Activated naive CD8-positive, alpha-beta T cell treated with anti-CD3 and anti-CD28 coated beads, Interleukin-2, amount 10 ng/mL, durations not matched to agents 7 days and 5 days (primary cell): ENCODE results near the gene SMAD2. TPM values are rescaled to one million over a fixed set of nuclear protein-coding genes. Genes with fewer than 3 reads are reported as not detected.

Source experiments
- ATAC-seq: fragments of 150-1000 bp; cut with Tn5 transposase; one replicate; pipeline ENCODE4 v1.10.0; 2021; ENCODE audit warnings: low read depth, moderate library complexity
- POLR2A ChIA-PET: fragments of 350-600 bp; sonication (Branson Sonifier 250); formaldehyde crosslinking; loops from one replicate; lab custom pipeline; 2021; ENCODE audit warnings: antibody characterized with exemption; lab: Charles Lee
- DNase-seq: peaks from one replicate; pipeline ENCODE4 v3.0.0; 2021
- H3K27ac Mint-ChIP-seq: one replicate; pipeline ENCODE4 v1.8.0; 2022; ENCODE audit warnings: mild to moderate bottlenecking, mixed read lengths
- H3K27me3 Mint-ChIP-seq: one replicate; pipeline ENCODE4 v1.8.0; 2022; ENCODE audit warnings: mild to moderate bottlenecking, moderate library complexity, mixed read lengths
- H3K36me3 Mint-ChIP-seq: one replicate; pipeline ENCODE4 v1.8.0; 2021; ENCODE audit warnings: mild to moderate bottlenecking, mixed read lengths
- H3K4me1 Mint-ChIP-seq: one replicate; pipeline ENCODE4 v1.8.0; 2021; ENCODE audit warnings: mixed read lengths
- H3K4me3 Mint-ChIP-seq: one replicate; pipeline ENCODE4 v1.8.0; 2022; ENCODE audit warnings: mild to moderate bottlenecking, moderate library complexity, mixed read lengths
- H3K9me3 Mint-ChIP-seq: one replicate; pipeline ENCODE4 v1.8.0; 2021; ENCODE audit warnings: mixed read lengths
- total RNA-seq, 2 experiments: library from RNA; stranded (reverse); gene quantifications; one replicate each; pipeline ENCODE4 v1.2.3, GENCODE V29; 2021

SMAD2 gene
- total RNA-seq, 2 experiments from 2014 or later = 119 to 127 TPM

DNA sequence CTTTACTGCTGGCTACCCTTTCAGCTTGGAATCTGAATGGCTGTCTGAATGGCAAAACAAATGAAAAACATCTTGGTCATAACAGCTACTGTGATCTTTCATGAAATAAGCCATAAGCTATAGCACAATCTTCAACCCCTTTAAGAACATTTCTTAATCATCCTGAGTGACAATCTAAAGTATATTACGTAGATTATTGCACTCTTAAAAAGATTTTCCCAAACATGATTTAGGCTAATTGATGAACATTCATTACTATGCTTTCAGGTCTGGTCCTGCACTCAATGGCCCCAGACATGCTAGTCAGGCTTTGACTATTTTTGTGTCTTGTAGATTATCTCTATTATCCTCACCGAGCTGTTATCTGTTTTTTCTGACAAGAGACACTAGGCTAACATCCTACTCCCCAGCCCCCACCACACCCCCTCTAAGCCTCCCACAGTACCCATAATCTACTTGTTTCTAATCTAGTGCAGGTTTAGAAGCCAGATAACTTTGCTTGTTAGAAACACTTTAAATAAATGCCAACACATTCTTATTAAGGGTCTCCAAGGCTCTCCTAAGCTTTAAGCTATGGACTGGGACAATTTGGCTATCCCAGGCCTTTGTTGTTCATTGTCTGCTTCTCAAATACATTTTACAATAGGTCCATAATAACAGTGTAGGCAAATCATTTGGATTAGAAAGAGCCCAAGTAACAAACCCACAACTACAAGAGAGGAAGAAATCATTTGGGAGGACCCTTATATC is 4.2 kb downstream of the SMAD2 start:
- peaks cover 47% of the 10 kb centered on the region for H3K4me1 Mint-ChIP-seq
- H3K9me3 Mint-ChIP-seq = no peaks in the 10 kb centered on the region
- DNase-seq = no peak
- no peak for ATAC-seq
- H3K27ac Mint-ChIP-seq = no peak overlapping the region
- POLR2A ChIA-PET = no interaction called here
- no peaks in the 10 kb centered on the region for H3K27me3 Mint-ChIP-seq
- H3K36me3 Mint-ChIP-seq = peaks cover 24% of the 10 kb centered on the region
- H3K4me3 Mint-ChIP-seq = no peak overlapping the region

DNA sequence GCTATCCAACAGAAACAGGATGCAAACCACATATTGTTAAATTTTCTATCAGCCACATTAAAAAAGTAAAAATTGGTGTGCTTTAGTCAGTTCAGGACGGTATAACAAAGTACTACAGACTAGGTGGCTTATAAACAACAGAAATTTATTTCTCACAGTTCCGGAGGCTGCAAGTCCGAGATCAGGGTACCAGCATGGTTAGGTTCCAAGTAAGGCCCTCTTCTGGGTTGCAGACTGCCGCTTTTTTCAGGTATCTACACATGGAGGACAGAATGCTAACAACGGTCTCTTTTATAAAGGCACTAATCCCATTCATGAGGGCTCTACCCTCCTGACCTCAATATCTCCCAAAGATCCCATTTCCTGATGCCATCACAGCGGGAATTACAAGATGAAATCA is 10.5 kb downstream of the SMAD2 start:
- H3K4me3 Mint-ChIP-seq = no peak overlapping the region

DNA sequence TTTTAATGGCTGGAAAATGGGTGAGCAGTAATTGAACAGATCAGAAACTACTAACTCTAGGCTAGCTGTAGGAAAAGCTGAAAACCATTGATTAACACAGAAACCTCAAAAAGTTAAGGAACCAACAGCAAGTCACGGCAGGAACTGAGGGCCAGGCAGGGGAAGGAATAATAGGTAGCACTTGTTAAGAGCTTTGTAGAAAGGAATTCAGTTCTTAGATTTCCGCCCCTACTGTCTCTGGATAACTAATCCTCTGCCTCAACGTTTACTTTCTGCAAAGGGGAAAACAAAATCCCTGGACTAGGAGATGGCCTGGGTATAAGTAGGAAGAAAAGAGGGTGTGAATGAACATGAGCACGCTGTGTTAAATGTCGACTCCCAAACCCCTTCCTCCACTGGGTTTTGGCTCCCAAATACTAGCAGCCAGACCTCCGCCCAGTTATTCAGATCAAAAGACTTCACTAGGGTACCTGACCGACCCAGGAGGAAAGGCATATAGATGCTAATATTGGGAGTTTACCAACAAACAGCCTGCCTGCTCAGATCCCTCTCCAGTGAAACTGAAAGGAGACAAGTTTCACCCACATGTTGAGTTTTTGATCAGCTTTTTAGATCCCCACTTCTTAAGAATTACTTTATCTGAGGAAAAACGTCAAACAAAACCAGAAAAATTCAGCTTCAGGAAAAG is 12.4 kb downstream of the SMAD2 start:
- POLR2A ChIA-PET = no interaction called here
- no peak for DNase-seq
- ATAC-seq = no peak

More for the DNA sequence above, 10.5 kb downstream of the SMAD2 start:
- H3K36me3 Mint-ChIP-seq = peaks cover 21% of the 10 kb centered on the region
- peaks cover 34% of the 10 kb centered on the region for H3K4me1 Mint-ChIP-seq
- ATAC-seq (no peak), DNase-seq (no peak)
- no peaks in the 10 kb centered on the region for H3K9me3 Mint-ChIP-seq
- POLR2A ChIA-PET = interaction anchor here (1.5 kb wide), 1 partner anchor 11 kb away, joined by 6 read pairs; the partner anchor contains the start of gene SMAD2
- no peaks in the 10 kb centered on the region for H3K27me3 Mint-ChIP-seq
- H3K27ac Mint-ChIP-seq = no peak overlapping the region

DNA sequence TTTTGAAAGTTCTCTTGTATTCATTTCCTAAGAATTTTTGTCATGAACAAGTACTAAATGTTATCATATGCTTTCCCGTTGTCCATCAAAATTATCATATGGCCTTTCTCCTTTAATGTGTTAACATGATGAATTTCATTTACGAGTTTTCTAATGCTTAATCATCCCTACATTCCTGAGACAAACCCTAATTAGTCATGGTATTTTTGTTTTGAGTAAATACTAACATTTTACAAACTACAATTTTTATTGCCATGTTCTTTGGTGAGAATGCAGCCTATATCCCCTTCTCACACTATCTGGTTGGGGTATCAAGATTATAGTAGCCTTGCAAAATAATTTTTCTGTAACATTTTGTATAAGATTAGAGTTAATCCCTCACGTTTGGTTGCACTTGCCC is 14.5 kb downstream of the SMAD2 start:
- H3K27me3 Mint-ChIP-seq = no peaks in the 10 kb centered on the region
- no peak for ATAC-seq
- H3K9me3 Mint-ChIP-seq = no peaks in the 10 kb centered on the region
- peaks cover 19% of the 10 kb centered on the region for H3K36me3 Mint-ChIP-seq
- no peak for DNase-seq
- POLR2A ChIA-PET = no interaction called here
- H3K4me1 Mint-ChIP-seq = peaks cover 46% of the 10 kb centered on the region
- H3K27ac Mint-ChIP-seq = no peak overlapping the region
- H3K4me3 Mint-ChIP-seq = no peak overlapping the region

More for the DNA sequence above, 12.4 kb downstream of the SMAD2 start:
- Mint-ChIP-seq H3K9me3 (no peaks in the 10 kb centered on the region), H3K27ac (no peak overlapping the region), H3K4me1 (peaks cover 36% of the 10 kb centered on the region), H3K36me3 (peaks cover 20% of the 10 kb centered on the region), H3K27me3 (no peaks in the 10 kb centered on the region), H3K4me3 (peak overlapping the region; percentile 47)

DNA sequence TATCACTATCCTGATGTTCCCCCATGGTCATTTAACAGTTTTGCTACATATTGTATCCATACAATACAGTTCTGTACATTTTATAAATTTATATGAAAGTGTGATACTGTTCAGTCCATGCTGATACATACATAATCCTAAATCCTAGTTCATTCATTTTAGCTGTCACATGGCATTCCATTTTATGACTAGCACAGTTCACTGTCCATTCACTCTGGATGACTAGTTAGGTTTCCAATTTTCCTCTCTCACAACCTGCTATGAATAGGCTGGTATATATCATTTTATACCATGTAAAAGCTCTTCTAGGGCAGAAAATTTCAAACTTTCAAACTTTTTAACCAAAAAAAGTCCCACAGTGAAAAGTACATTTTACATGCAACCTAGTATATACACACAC is 15.2 kb downstream of the SMAD2 start:
- POLR2A ChIA-PET = no interaction called here
- Mint-ChIP-seq H3K27ac (no peak overlapping the region), H3K4me1 (peaks cover 46% of the 10 kb centered on the region), H3K36me3 (peaks cover 20% of the 10 kb centered on the region), H3K9me3 (no peaks in the 10 kb centered on the region), H3K27me3 (no peaks in the 10 kb centered on the region), H3K4me3 (no peak overlapping the region)
- no peak for DNase-seq
- ATAC-seq = no peak

DNA sequence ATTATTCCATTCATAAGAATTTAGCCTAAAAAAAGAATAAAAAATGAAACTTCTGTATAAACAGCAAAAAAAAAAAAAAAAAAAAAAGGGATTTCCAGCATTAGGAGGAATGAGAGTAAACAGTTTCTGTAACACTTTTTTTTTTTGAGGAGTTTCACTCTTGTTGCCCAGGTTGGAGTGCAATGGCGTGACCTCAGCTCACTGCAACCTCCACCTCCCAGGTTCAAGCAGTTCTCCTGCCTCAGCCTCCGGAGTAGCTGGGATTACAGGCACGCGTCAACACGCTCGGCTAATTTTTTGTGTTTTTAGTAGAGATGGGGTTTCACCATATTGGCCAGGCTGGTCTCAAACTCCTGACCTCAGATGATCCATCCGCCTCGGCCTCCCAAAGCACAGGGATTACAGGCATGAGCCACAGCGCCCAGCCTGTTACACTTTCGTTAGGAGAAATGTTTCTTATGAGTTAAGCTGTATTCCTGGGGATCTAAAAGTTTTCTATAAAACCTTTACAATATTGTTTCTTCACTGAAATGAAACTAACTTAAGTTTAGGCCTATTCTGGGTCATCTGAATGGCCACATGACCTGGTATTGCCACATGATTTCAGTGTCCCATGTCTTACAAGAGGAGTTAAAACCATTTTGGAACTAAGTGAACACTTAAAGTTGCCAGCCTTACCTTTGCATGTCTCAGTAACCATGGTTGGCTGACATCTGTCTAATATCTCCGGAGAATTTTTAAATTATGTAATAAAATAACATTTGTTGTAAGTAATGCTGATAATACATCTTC is 17.5 kb downstream of the SMAD2 start:
- H3K4me1 Mint-ChIP-seq = peaks cover 33% of the 10 kb centered on the region
- no peak overlapping the region for H3K4me3 Mint-ChIP-seq
- H3K27me3 Mint-ChIP-seq = no peaks in the 10 kb centered on the region
- DNase-seq (no peak), ATAC-seq (no peak)
- H3K9me3 Mint-ChIP-seq = no peaks in the 10 kb centered on the region
- peak overlapping the region; percentile 43 for H3K27ac Mint-ChIP-seq
- POLR2A ChIA-PET = interaction anchor here (0.9 to 1.5 kb wide), 2 partner anchors 14 to 17 kb away, joined by 3 to 7 read pairs; partner anchors contain the start of gene SMAD2
- peaks cover 18% of the 10 kb centered on the region for H3K36me3 Mint-ChIP-seq

DNA sequence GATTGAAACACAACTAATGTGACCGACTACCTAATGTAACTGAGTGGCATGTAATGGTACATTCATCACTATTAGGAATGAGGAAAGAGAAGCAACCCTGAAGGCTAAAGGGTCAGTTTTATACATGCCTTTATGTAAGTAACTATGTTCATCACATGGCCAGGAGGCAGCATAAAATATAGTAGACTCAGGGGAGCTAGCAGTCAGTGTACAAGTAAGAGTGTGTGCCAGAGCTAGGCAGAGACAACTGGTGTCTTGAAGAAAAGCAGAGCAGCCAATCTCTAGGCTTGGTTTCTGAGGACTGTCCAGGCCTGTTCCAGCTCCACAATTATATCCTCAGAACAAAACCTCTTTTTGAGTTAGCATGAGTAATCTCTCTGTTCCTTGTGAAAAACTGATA is 18.1 kb downstream of the SMAD2 start:
- POLR2A ChIA-PET = interaction anchor here (1.5 kb wide), 1 partner anchor 18 kb away, joined by 7 read pairs; the partner anchor contains the start of gene SMAD2
- Mint-ChIP-seq H3K36me3 (peaks cover 23% of the 10 kb centered on the region), H3K4me3 (peak overlapping the region; percentile 34), H3K9me3 (no peaks in the 10 kb centered on the region), H3K27ac (peak overlapping the region; percentile 84), H3K27me3 (no peaks in the 10 kb centered on the region), H3K4me1 (peaks cover 30% of the 10 kb centered on the region)
- DNase-seq (no peak), ATAC-seq (peak; percentile 39)

DNA sequence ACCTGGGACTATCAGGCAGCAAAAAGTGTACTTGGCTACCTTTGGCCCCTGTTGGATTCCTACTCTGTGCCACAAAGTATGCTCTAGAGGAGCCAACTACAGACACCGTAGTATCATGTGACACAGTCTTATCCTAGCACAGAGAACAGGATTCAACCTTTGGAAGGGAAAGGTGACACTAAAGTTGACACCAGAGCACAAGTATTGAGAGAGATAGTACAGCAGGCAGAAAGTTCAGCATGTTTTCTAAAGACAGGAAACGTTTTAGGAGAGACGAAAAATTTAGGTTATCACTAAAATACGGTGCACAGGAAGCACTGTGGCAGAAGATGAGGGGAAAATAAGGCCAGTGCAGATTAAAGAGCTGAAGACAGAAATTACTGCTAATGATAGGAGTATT is 18.6 kb downstream of the SMAD2 start:
- Mint-ChIP-seq H3K9me3 (peaks cover under 1% of the 10 kb centered on the region), H3K27me3 (no peaks in the 10 kb centered on the region), H3K36me3 (peaks cover 28% of the 10 kb centered on the region), H3K4me3 (peak overlapping the region; percentile 34), H3K4me1 (peaks cover 30% of the 10 kb centered on the region), H3K27ac (peak overlapping the region; percentile 84)
- DNase-seq = no peak
- ATAC-seq = peak; percentile 70
- POLR2A ChIA-PET = interaction anchor here (1.5 kb wide), 1 partner anchor 18 kb away, joined by 7 read pairs; the partner anchor contains the start of gene SMAD2

DNA sequence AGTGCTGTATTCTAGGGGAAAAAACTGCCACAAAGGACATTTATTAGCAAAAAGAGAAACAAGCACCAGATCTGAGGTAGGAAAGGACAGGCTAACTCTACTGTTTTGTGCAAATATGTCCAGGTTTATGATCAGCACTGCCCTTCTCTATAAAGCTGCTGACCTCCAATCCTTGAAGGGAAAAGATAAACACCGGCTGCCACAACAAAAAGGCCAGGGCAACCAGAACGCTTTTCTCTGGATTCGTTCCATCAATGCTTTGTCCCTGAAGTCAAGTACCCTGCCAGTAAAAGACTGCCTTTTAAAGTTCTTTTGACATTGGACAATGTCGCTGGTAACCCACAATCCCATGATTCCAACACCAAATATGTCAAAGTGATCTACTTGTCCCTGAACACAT is 21.0 kb downstream of the SMAD2 start:
- no peak overlapping the region for H3K4me3 Mint-ChIP-seq
- H3K9me3 Mint-ChIP-seq = peaks cover 10% of the 10 kb centered on the region
- POLR2A ChIA-PET = no interaction called here
- no peak overlapping the region for H3K27ac Mint-ChIP-seq
- ATAC-seq = no peak
- peaks cover 49% of the 10 kb centered on the region for H3K36me3 Mint-ChIP-seq
- no peak for DNase-seq
- H3K27me3 Mint-ChIP-seq = no peaks in the 10 kb centered on the region
- H3K4me1 Mint-ChIP-seq = peaks cover 28% of the 10 kb centered on the region

DNA sequence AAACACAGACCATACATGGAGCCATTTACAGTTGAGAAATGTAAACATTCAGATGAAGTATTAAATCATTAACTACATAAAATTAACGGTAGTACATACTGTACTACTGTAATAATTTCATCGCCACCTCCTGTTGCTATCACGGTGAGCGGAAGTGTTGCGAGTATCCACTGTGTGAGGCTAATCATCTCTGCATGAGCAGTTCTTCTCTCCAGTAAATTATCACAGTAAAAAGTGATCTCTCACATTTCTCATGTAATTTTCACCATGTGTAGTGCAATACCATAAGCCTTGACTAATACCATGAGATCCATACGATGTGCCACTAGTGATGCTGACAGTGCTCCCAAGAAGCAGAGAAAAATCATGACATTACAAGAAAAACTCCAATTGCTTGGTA is 21.9 kb downstream of the SMAD2 start:
- Mint-ChIP-seq H3K36me3 (peaks cover 57% of the 10 kb centered on the region), H3K9me3 (peaks cover 16% of the 10 kb centered on the region), H3K27ac (no peak overlapping the region), H3K4me3 (no peak overlapping the region), H3K27me3 (no peaks in the 10 kb centered on the region), H3K4me1 (peaks cover 25% of the 10 kb centered on the region)
- ATAC-seq (no peak), DNase-seq (no peak)
- POLR2A ChIA-PET = no interaction called here

DNA sequence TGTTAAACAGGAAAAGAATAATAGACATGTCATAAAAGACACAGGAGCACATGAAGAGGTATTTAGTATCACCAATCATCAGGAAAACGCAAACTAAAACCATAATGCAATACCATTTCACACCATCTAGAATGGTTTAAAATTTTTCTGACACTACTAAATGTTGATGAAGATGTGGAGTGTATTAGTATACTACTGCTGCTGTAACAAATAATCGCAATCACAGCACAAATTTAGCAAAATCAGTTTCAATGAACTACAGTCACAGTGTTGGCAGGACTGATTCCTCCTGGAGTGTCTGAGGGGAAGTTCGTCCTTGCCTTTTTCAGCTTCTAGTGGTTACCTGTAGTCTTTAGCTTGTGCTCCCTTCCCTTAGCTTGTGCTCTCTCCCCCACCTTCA is 24.1 kb downstream of the SMAD2 start:
- Mint-ChIP-seq H3K27me3 (no peaks in the 10 kb centered on the region), H3K36me3 (peaks cover 69% of the 10 kb centered on the region), H3K9me3 (peaks cover 19% of the 10 kb centered on the region), H3K4me3 (no peak overlapping the region), H3K4me1 (peaks cover 19% of the 10 kb centered on the region), H3K27ac (no peak overlapping the region)
- POLR2A ChIA-PET = no interaction called here
- no peak for DNase-seq
- ATAC-seq = no peak

DNA sequence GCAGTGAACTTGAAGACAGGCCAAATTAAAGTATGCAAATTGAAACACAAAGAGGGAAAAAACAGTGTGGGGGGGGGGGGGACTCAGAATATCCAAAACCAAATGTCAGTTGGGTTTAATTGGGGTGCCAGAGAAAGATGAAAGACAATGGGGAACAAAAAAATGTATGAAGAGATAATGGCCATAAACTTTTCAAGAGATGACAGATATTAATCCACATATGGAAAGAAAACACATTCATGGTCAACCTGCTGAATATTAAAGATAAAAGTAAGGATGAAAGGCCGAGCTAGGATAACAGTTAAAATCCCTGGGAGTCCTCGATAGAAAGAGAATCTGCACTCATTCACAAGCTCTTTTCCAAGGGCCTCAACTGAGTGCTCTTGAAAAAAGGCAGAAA is 26.6 kb downstream of the SMAD2 start:
- H3K36me3 Mint-ChIP-seq = peaks cover 73% of the 10 kb centered on the region

More for the DNA sequence above, 26.6 kb downstream of the SMAD2 start:
- peaks cover 16% of the 10 kb centered on the region for H3K4me1 Mint-ChIP-seq
- POLR2A ChIA-PET = interaction anchor here (1.0 kb wide), 1 partner anchor 26 kb away, joined by 3 read pairs; the partner anchor contains the start of gene SMAD2
- H3K27me3 Mint-ChIP-seq = no peaks in the 10 kb centered on the region
- H3K9me3 Mint-ChIP-seq = peaks cover 23% of the 10 kb centered on the region
- no peak for ATAC-seq
- no peak overlapping the region for H3K27ac Mint-ChIP-seq
- no peak for DNase-seq
- H3K4me3 Mint-ChIP-seq = no peak overlapping the region
